HL-60 (cell line): ENCODE measurements around the gene CENPX.

ENCODE experiments used
- DNase-seq, 2 experiments: peaks; one replicate each; pipeline ENCODE4 v3.0.0-alpha.2; 2010 to 2020; ENCODE audit warnings: low read depth in 1 of 2, low spot score in 1 of 2
- H3K27ac ChIP-seq: fragments of 250-450 bp; sonication (Bioruptor Pico); replicated peaks from 2 replicates; pipeline ENCODE4 v1.5.1; 2020; ENCODE audit warnings: mild to moderate bottlenecking, moderate library complexity
- H3K27me3 ChIP-seq: fragments of 250-450 bp; sonication (Bioruptor Pico); 2 replicates; pipeline ENCODE4 v1.5.1; 2021; ENCODE audit warnings: mild to moderate bottlenecking, moderate library complexity; ENCODE audit not compliant: insufficient read depth, poor library complexity, severe bottlenecking
- H3K4me3 ChIP-seq: replicated peaks from 2 replicates; pipeline ENCODE4 v1.5.1; 2011; ENCODE audit warnings: mild to moderate bottlenecking, control low read depth, low read length; ENCODE audit not compliant: insufficient read depth
- GABPA ChIP-seq: IDR thresholded peaks from 2 replicates; pipeline ENCODE4 v1.6.1; 2012; ENCODE audit warnings: low read depth
- POLR2AphosphoS5 ChIP-seq: IDR thresholded peaks from 2 replicates; pipeline ENCODE4 v1.6.1; 2012; ENCODE audit warnings: low read depth
- SPI1 ChIP-seq: IDR thresholded peaks from 2 replicates; pipeline ENCODE4 v1.6.1; 2012; ENCODE audit warnings: low read depth, mild to moderate bottlenecking, borderline replicate concordance
- TF ChIP-seq, protein P1 (sequence below): IDR thresholded peaks from 2 replicates; pipeline ENCODE4 v1.6.1; 2012; ENCODE audit warnings: low read depth; ENCODE audit not compliant: insufficient replicate concordance
- TF ChIP-seq, protein P2 (sequence below): IDR thresholded peaks from one replicate; pipeline ENCODE4 v1.5.1; 2011; ENCODE audit warnings: low read length, control low read depth, inconsistent platforms; ENCODE audit not compliant: insufficient read depth

Gene CENPX

GRCh38 chr17:82028246-82028645 is 5.6 kb upstream of the CENPX start:
- no peaks in the 10 kb centered on the region for H3K27me3 ChIP-seq
- H3K4me3 ChIP-seq, result no peak overlapping the region
- H3K27ac ChIP-seq, result no peak overlapping the region

GRCh38 chr17:82025401-82026107 is 2.9 kb upstream of the CENPX start:
- no peak for TF ChIP-seq GABPA
- TF ChIP-seq, protein P1, sequence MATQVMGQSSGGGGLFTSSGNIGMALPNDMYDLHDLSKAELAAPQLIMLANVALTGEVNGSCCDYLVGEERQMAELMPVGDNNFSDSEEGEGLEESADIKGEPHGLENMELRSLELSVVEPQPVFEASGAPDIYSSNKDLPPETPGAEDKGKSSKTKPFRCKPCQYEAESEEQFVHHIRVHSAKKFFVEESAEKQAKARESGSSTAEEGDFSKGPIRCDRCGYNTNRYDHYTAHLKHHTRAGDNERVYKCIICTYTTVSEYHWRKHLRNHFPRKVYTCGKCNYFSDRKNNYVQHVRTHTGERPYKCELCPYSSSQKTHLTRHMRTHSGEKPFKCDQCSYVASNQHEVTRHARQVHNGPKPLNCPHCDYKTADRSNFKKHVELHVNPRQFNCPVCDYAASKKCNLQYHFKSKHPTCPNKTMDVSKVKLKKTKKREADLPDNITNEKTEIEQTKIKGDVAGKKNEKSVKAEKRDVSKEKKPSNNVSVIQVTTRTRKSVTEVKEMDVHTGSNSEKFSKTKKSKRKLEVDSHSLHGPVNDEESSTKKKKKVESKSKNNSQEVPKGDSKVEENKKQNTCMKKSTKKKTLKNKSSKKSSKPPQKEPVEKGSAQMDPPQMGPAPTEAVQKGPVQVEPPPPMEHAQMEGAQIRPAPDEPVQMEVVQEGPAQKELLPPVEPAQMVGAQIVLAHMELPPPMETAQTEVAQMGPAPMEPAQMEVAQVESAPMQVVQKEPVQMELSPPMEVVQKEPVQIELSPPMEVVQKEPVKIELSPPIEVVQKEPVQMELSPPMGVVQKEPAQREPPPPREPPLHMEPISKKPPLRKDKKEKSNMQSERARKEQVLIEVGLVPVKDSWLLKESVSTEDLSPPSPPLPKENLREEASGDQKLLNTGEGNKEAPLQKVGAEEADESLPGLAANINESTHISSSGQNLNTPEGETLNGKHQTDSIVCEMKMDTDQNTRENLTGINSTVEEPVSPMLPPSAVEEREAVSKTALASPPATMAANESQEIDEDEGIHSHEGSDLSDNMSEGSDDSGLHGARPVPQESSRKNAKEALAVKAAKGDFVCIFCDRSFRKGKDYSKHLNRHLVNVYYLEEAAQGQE, result no peak
- TF ChIP-seq, protein P2, sequence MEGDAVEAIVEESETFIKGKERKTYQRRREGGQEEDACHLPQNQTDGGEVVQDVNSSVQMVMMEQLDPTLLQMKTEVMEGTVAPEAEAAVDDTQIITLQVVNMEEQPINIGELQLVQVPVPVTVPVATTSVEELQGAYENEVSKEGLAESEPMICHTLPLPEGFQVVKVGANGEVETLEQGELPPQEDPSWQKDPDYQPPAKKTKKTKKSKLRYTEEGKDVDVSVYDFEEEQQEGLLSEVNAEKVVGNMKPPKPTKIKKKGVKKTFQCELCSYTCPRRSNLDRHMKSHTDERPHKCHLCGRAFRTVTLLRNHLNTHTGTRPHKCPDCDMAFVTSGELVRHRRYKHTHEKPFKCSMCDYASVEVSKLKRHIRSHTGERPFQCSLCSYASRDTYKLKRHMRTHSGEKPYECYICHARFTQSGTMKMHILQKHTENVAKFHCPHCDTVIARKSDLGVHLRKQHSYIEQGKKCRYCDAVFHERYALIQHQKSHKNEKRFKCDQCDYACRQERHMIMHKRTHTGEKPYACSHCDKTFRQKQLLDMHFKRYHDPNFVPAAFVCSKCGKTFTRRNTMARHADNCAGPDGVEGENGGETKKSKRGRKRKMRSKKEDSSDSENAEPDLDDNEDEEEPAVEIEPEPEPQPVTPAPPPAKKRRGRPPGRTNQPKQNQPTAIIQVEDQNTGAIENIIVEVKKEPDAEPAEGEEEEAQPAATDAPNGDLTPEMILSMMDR, result no peak
- TF ChIP-seq POLR2AphosphoS5, result no peak
- TF ChIP-seq SPI1, result no peak
- no peaks in the 10 kb centered on the region for H3K27me3 ChIP-seq
- no peak for DNase-seq
- no peak overlapping the region for H3K4me3 ChIP-seq
- H3K27ac ChIP-seq, result no peak overlapping the region

More at GRCh38 chr17:82028246-82028645, 5.6 kb upstream of the CENPX start:
- no peak for TF ChIP-seq SPI1
- no peak for TF ChIP-seq POLR2AphosphoS5
- TF ChIP-seq, protein P1, result no peak
- TF ChIP-seq, protein P2, result no peak
- no peak for TF ChIP-seq GABPA
- DNase-seq, result no peak

DNA sequence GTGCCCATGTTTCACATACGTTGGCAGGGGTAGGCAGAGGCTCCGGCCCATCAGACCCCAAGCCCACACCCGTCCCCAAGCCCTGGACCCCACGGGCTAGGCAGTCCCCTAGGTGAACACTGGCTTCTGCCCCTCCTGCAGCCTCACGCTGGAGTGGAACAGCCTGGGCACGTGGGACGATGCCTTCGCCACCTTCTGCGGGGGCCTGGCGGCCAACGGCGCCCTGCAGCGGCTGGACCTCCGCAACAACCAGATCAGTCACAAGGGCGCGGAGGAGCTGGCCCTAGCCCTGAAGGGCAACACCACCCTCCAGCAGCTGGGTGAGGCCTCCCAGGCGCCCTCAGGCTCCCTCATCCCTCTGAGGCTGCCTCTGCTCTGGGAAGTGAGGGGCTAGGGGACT is 2.2 kb upstream of the CENPX start:
- Histone ChIP-seq H3K4me3 (no peak overlapping the region), H3K27me3 (no peaks in the 10 kb centered on the region), H3K27ac (no peak overlapping the region)
- no peak for DNase-seq
- no peak for TF ChIP-seq POLR2AphosphoS5
- TF ChIP-seq GABPA, result no peak
- TF ChIP-seq, protein P1, result no peak
- TF ChIP-seq, protein P2, result no peak
- no peak for TF ChIP-seq SPI1
